Endothelial cell of umbilical vein (primary cell): ENCODE data around the gene TUBGCP3. TPM values are rescaled to one million over a fixed set of nuclear protein-coding genes. Genes with fewer than 3 reads are reported as not detected.

Experiments
- BruUV-seq: library from RNA; stranded (reverse); fragments of 400-500 nt; replicated peaks from 2 replicates; lab custom pipeline; 2021; lab: Mats Ljungman, UMichigan
- CTCF ChIA-PET: fragments of 300-600, 350-600 bp; sonication (Branson Sonifier 250); formaldehyde crosslinking; loops from one replicate; lab custom pipeline; 2021; ENCODE audit warnings: antibody characterized with exemption, inconsistent platforms; lab: Charles Lee
- POLR2A ChIA-PET: fragments of 300-600, 350-600 bp; sonication (Branson Sonifier 250); formaldehyde crosslinking; loops from one replicate; lab custom pipeline; 2021; ENCODE audit warnings: antibody characterized with exemption, inconsistent platforms; lab: Charles Lee
- DNase-seq: peaks from one replicate; pipeline ENCODE4 v3.0.0-alpha.2; 2011; ENCODE audit warnings: low read depth, low spot score
- FAIRE-seq: peaks from 2 replicates; lab custom pipeline; 2011; peaks lifted over from hg19 to GRCh38; lab: Jason Lieb, UNC
- H2AFZ ChIP-seq: 2 replicates; pipeline ENCODE4 v1.6.0; 2012; ENCODE audit warnings: low read depth, low read length, control low read depth, inconsistent platforms
- H3K27ac ChIP-seq: 2 replicates; pipeline ENCODE4 v1.5.1; 2011; ENCODE audit warnings: low read depth, mild to moderate bottlenecking, control low read depth, low read length, moderate library complexity; ENCODE audit not compliant: insufficient read depth
- H3K27me3 ChIP-seq, 2 experiments: 2 replicates each; pipeline versions ENCODE4 v1.6.0 to v1.6.1; 2011; ENCODE audit warnings: low read length in 2 of 2, mixed read lengths in 1 of 2; ENCODE audit not compliant: control insufficient read depth in 2 of 2, insufficient read depth in 2 of 2
- H3K36me3 ChIP-seq, 2 experiments: 2 replicates in 1 of 2; 3 replicates in 1 of 2; pipeline ENCODE4 v1.5.1; 2011; ENCODE audit warnings: low read length in 2 of 2, mild to moderate bottlenecking in 1 of 2, moderate library complexity in 1 of 2; ENCODE audit not compliant: control insufficient read depth in 2 of 2, insufficient read depth in 2 of 2; ENCODE audit errors: extremely low read depth in 1 of 2
- H3K4me1 ChIP-seq: 3 replicates; pipeline ENCODE4 v1.5.1; 2011; ENCODE audit warnings: mild to moderate bottlenecking, low read length; ENCODE audit not compliant: control insufficient read depth, insufficient read depth; ENCODE audit errors: extremely low read depth
- H3K4me2 ChIP-seq: 2 replicates; pipeline ENCODE4 v1.6.1; 2011; ENCODE audit warnings: low read length, control low read depth, mixed read lengths; ENCODE audit not compliant: insufficient read depth
- H3K4me3 ChIP-seq, 3 experiments: fragments of 200-600 bp in 1 of 3; sonication (generic), shearing (Covaris generic) in 1 of 3; replicated peaks in 1 of 3; 2 replicates each; pipeline ENCODE4 v1.5.1; 2011 to 2016; ENCODE audit warnings: control low read depth in 3 of 3, low read length in 3 of 3, mild to moderate bottlenecking in 2 of 3, inconsistent platforms in 1 of 3, low read depth in 1 of 3, moderate library complexity in 1 of 3; ENCODE audit not compliant: insufficient read depth in 1 of 3
- H3K79me2 ChIP-seq: 2 replicates; pipeline ENCODE4 v1.6.0; 2012; ENCODE audit warnings: low read length, inconsistent platforms; ENCODE audit not compliant: control insufficient read depth, insufficient read depth
- H3K9ac ChIP-seq: replicated peaks from 2 replicates; pipeline ENCODE3; 2011; ENCODE audit warnings: low read length, control low read depth; ENCODE audit not compliant: insufficient read depth; ENCODE audit errors: extremely low read depth
- H3K9me1 ChIP-seq: replicated peaks from 3 replicates; pipeline ENCODE4 v1.6.0; 2011; ENCODE audit warnings: mild to moderate bottlenecking, low read length; ENCODE audit not compliant: control insufficient read depth, insufficient read depth; ENCODE audit errors: extremely low read depth
- H3K9me3 ChIP-seq: replicated peaks from 2 replicates; pipeline ENCODE4 v1.5.1; 2012; ENCODE audit warnings: low read length, inconsistent platforms; ENCODE audit not compliant: control insufficient read depth, insufficient read depth
- H4K20me1 ChIP-seq: replicated peaks from 2 replicates; pipeline ENCODE3; 2011; ENCODE audit warnings: mild to moderate bottlenecking, low read length; ENCODE audit not compliant: control insufficient read depth, insufficient read depth; ENCODE audit errors: extremely low read depth
- CTCF ChIP-seq, 2 donors: IDR thresholded peaks; 1 replicate in 1 of 2; 2 replicates in 1 of 2; pipeline ENCODE4 v1.5.1; 2011; ENCODE audit warnings: low read length in 2 of 2, mild to moderate bottlenecking in 2 of 2, moderate library complexity in 2 of 2, control low read depth in 1 of 2, inconsistent platforms in 1 of 2, low read depth in 1 of 2; ENCODE audit not compliant: insufficient read depth in 1 of 2; ENCODE audit errors: extremely low read depth in 1 of 2
- EZH2 ChIP-seq: IDR thresholded peaks from 2 replicates; pipeline ENCODE4 v1.6.1; 2012; ENCODE audit warnings: borderline replicate concordance, low read depth, mild to moderate bottlenecking, moderate library complexity, low read length, inconsistent platforms; ENCODE audit not compliant: severe bottlenecking
- FOS ChIP-seq: IDR thresholded peaks from 2 replicates; pipeline ENCODE4 v1.6.1; 2011; ENCODE audit warnings: mild to moderate bottlenecking, low read length, moderate library complexity, borderline replicate concordance; ENCODE audit not compliant: insufficient read depth
- GATA2 ChIP-seq: IDR thresholded peaks from 2 replicates; pipeline ENCODE4 v1.7.0; 2011; ENCODE audit warnings: low read depth, mild to moderate bottlenecking, moderate library complexity, mixed read lengths, low read length; ENCODE audit not compliant: insufficient read length, insufficient read depth
- JUN ChIP-seq: IDR thresholded peaks from 2 replicates; pipeline ENCODE4 v1.6.1; 2011; ENCODE audit warnings: borderline replicate concordance, low read depth; ENCODE audit not compliant: insufficient read length, insufficient read depth
- MAX ChIP-seq: IDR thresholded peaks from 2 replicates; pipeline ENCODE4 v1.6.1; 2011; ENCODE audit not compliant: insufficient read depth, insufficient read length
- MYC ChIP-seq: IDR thresholded peaks from one replicate; pipeline ENCODE4 v1.6.1; 2011; ENCODE audit warnings: mild to moderate bottlenecking, low read depth, low read length
- POLR2A ChIP-seq: IDR thresholded peaks from 2 replicates; pipeline ENCODE4 v1.6.1; 2012; ENCODE audit warnings: low read depth, mild to moderate bottlenecking, control low read depth, low read length
- POLR2AphosphoS5 ChIP-seq: IDR thresholded peaks from 2 replicates; pipeline ENCODE4 v1.6.1; 2012; ENCODE audit warnings: low read depth, mild to moderate bottlenecking, control low read depth, low read length, moderate library complexity; ENCODE audit not compliant: insufficient read depth
- dilution Hi-C: fragments of 300-500 bp; cut with MboI; formaldehyde crosslinking; loops from one replicate; pipeline ENCODE4 v1.15.0; 2019; ENCODE audit warnings: low sequenced_read_pairs; ENCODE audit not compliant: extremely low pct_ligation_motif_present
- intact Hi-C: fragments of 100-400 bp; cut with micrococcal nuclease; formaldehyde crosslinking; loops from one replicate; pipeline ENCODE4 v1.10.0; 2022
- polyA plus RNA-seq, 4 experiments: library from polyadenylated mRNA; depleted of rRNA in 3 of 4; stranded (reverse) in 3 of 4; unstranded in 1 of 4; fragments of >200 nt; gene quantifications; 2 replicates each; pipeline versions ENCODE4 v1.2.1 to v1.2.3, GENCODE V29; 2011 to 2012; ENCODE audit warnings: missing spikeins in 1 of 4
- total RNA-seq: library from RNA; stranded (reverse); gene quantifications from 2 replicates; pipeline ENCODE4 v1.2.3, GENCODE V29; 2021

The TUBGCP3 gene
- total and polyA plus RNA-seq, 2 donors (not counting 3 experiments of a cell fraction or from before 2014, with no cell fraction given), result 36.4 to 47.7 TPM

GRCh38 chr13:112562786-112563383 is 25.1 kb downstream of the TUBGCP3 start:
- BruUV-seq, result no TSS peak
- FAIRE-seq (no peak), DNase-seq (no peak)
- POLR2A ChIA-PET, result no interaction called here
- dilution Hi-C loops, result no loop called here
- Histone ChIP-seq H3K79me2 (peaks cover 44% of the 10 kb centered on the region), H3K9me1 (no peaks in the 10 kb centered on the region), H3K4me3 (no peak overlapping the region), H3K4me1 (peaks cover 20% of the 10 kb centered on the region), H3K4me2 (no peak overlapping the region), H2AFZ (no peak overlapping the region), H3K9ac (no peak overlapping the region), H4K20me1 (no peaks in the 10 kb centered on the region), H3K9me3 (no peaks in the 10 kb centered on the region), H3K27me3 (no peaks in the 10 kb centered on the region), H3K27ac (no peak overlapping the region), H3K36me3 (peaks cover 7 to 9% of the 10 kb centered on the region in 2 experiments)
- intact Hi-C loops, result no loop called here
- CTCF ChIA-PET, result interaction anchor here (1.0 kb wide), 1 partner anchor 25 kb away, joined by 5 read pairs; the partner anchor contains the start of gene TUBGCP3
- TF ChIP-seq FOS, result no peak
- no peak for TF ChIP-seq MAX
- TF ChIP-seq POLR2AphosphoS5, result no peak
- no peak for TF ChIP-seq MYC
- no peak for TF ChIP-seq GATA2
- no peak for TF ChIP-seq POLR2A
- no peak for TF ChIP-seq CTCF (IDR thresholded peaks at IDR 0.05; ENCODE audit: extremely low read depth in 1 of 2, insufficient read depth in 1 of 2, low read depth in 1 of 2, low read length in 2 of 2)
- TF ChIP-seq EZH2, result no peak
- no peak for TF ChIP-seq JUN
